Activated gamma-delta T cell (primary cell): ENCODE data around the gene HSPG2.

Experiments
- DNase-seq: peaks from one replicate; lab custom pipeline; 2025; lab: John Stamatoyannopoulos, UW

HSPG2 gene

GRCh38 chr1:21898326-21899200 is 38.5 kb downstream of the HSPG2 start:
- no peak for DNase-seq

- no peak for DNase-seq
Observed at GRCh38 chr1:21897844-21898243, 39.3 kb downstream of the HSPG2 start.

GRCh38 chr1:21896652-21897532 is 40.2 kb downstream of the HSPG2 start:
- no peak for DNase-seq

GRCh38 chr1:21896026-21896425 is 41.1 kb downstream of the HSPG2 start:
- no peak for DNase-seq

- DNase-seq, result no peak
Observed at GRCh38 chr1:21894034-21894881, 42.9 kb downstream of the HSPG2 start.

GRCh38 chr1:21893046-21893805 is 43.9 kb downstream of the HSPG2 start:
- DNase-seq, result no peak

GRCh38 chr1:21891621-21892479 is 45.3 kb downstream of the HSPG2 start:
- no peak for DNase-seq

- DNase-seq, result no peak
Observed at GRCh38 chr1:21891081-21891480, 46.0 kb downstream of the HSPG2 start.

GRCh38 chr1:21888500-21888899 is 48.6 kb downstream of the HSPG2 start:
- DNase-seq, result no peak

GRCh38 chr1:21887796-21888195 is 49.3 kb downstream of the HSPG2 start:
- DNase-seq, result no peak

GRCh38 chr1:21887216-21887736 is 49.8 kb downstream of the HSPG2 start:
- no peak for DNase-seq

- DNase-seq, result no peak
Observed at GRCh38 chr1:21886486-21887215, 50.5 kb downstream of the HSPG2 start.

- DNase-seq, result no peak
Observed at GRCh38 chr1:21885236-21886037, 51.7 kb downstream of the HSPG2 start.

GRCh38 chr1:21884456-21885235 is 52.5 kb downstream of the HSPG2 start:
- no peak for DNase-seq

- DNase-seq, result no peak
Observed at GRCh38 chr1:21882721-21883415, 54.2 kb downstream of the HSPG2 start.

GRCh38 chr1:21881250-21881649 is 55.9 kb downstream of the HSPG2 start:
- DNase-seq, result no peak

GRCh38 chr1:21880619-21880970 is 56.5 kb downstream of the HSPG2 start:
- DNase-seq, result no peak
